ENCODE results near the gene IFT81.
A peak's percentile ranks its signal among the peaks of the same experiment; 100 is the strongest.

The IFT81 gene

GRCh38 chr12:110124269-110124995, at the start of gene IFT81 (continued):
- TF ChIP-seq ZNF660 (tag by site-specific recombination; IDR thresholded peaks at IDR 0.05) (0 out of 2 replicates have a peak, but pooled peaks have one; percentile 14), ZNF529 (tag by site-specific recombination; IDR thresholded peaks at IDR 0.05; ENCODE audit: insufficient replicate concordance) (no peak), ZFHX2 (tag by site-specific recombination; conservative IDR thresholded peaks at IDR 0.05) (no peak), KLF9 (tag by site-specific recombination; IDR thresholded peaks at IDR 0.05; ENCODE audit: low read depth) (peak; percentile 40; the same call in 1 of the 2 replicates), ZNF239 (tag by site-specific recombination; IDR thresholded peaks at IDR 0.05) (no peak), WT1 (tag by site-specific recombination; IDR thresholded peaks at IDR 0.05) (no peak), ZNF37A (tag by site-specific recombination; IDR thresholded peaks at IDR 0.05) (no peak), SCRT1 (tag by site-specific recombination; IDR thresholded peaks at IDR 0.05; ENCODE audit: borderline replicate concordance) (no peak), GLIS1 (tag by site-specific recombination; IDR thresholded peaks at IDR 0.05) (peak; percentile 77), ZNF76 (tag by site-specific recombination; IDR thresholded peaks at IDR 0.05; ENCODE audit: borderline replicate concordance, low read depth) (peak; percentile 37; the same call in 1 of the 2 replicates), ZNF518A (tag by site-specific recombination; conservative IDR thresholded peaks at IDR 0.05; ENCODE audit: low read depth) (peak; percentile 39), BCL11B (tag by site-specific recombination; IDR thresholded peaks at IDR 0.05; ENCODE audit: low read depth) (no peak), ZNF677 (tag by site-specific recombination; IDR thresholded peaks at IDR 0.05) (no peak), ZBTB26 (tag by site-specific recombination; optimal IDR thresholded peaks at IDR 0.05) (peak; percentile 67), MZF1 (tag by site-specific recombination; IDR thresholded peaks at IDR 0.05; ENCODE audit: borderline replicate concordance) (0 out of 2 replicates have a peak, but pooled peaks have one; percentile 23), ZBTB6 (tag by site-specific recombination; IDR thresholded peaks at IDR 0.05) (peak; percentile 54), ZBTB20 (tag by site-specific recombination; IDR thresholded peaks at IDR 0.05) (peak; percentile 91), ZNF24 (tag by site-specific recombination; IDR thresholded peaks at IDR 0.05) (0 out of 2 replicates have a peak, but pooled peaks have one; percentile 27), ZBTB48 (tag by site-specific recombination; IDR thresholded peaks at IDR 0.05) (peak; percentile 59; the same call in 1 of the 2 replicates), ZNF449 (tag by site-specific recombination; IDR thresholded peaks at IDR 0.05) (no peak), GLIS2 (tag by site-specific recombination; IDR thresholded peaks at IDR 0.05) (peak; percentile 85), ATF2 (tag by site-specific recombination; IDR thresholded peaks at IDR 0.05; ENCODE audit: low read depth) (peak; percentile 83), ZFP69B (tag by site-specific recombination; IDR thresholded peaks at IDR 0.05) (peak; percentile 39; the same call in 1 of the 2 replicates), ZBTB10 (tag by site-specific recombination; IDR thresholded peaks at IDR 0.05) (peak; percentile 85), SP3 (tag by site-specific recombination; IDR thresholded peaks at IDR 0.05) (peak; percentile 28)
